BJ (cell line): Measurements from ENCODE around the gene ROR1. TPM values are rescaled to one million over a fixed set of nuclear protein-coding genes. Genes with fewer than 3 reads are reported as not detected.

Source experiments
- CTCF ChIA-PET: fragments of 350-600 bp; formaldehyde crosslinking; extraction: SDS; loops from one replicate; lab custom pipeline; 2021; ENCODE audit warnings: antibody characterized with exemption, inconsistent platforms; lab: Yijun Ruan, JAX
- POLR2A ChIA-PET: fragments of 300-600 bp; sonication (Branson Sonifier 250); formaldehyde crosslinking; extraction: SDS; loops from one replicate; lab custom pipeline; 2021; ENCODE audit warnings: antibody characterized with exemption; lab: Charles Lee
- DNase-seq: peaks from one replicate; pipeline ENCODE4 v3.0.0-alpha.2; 2011; ENCODE audit warnings: low read depth
- H3K27me3 ChIP-seq: 2 replicates; pipeline ENCODE4 v1.6.0; 2011; ENCODE audit warnings: low read length; ENCODE audit not compliant: control insufficient read depth, insufficient read depth
- H3K36me3 ChIP-seq: 2 replicates; pipeline ENCODE4 v1.5.1; 2011; ENCODE audit warnings: low read length; ENCODE audit not compliant: control insufficient read depth, insufficient read depth
- H3K4me3 ChIP-seq: 2 replicates; pipeline ENCODE4 v1.5.1; 2011; ENCODE audit warnings: low read depth, mild to moderate bottlenecking, control low read depth, low read length
- CTCF ChIP-seq: IDR thresholded peaks from 2 replicates; pipeline ENCODE4 v1.5.1; 2011; ENCODE audit warnings: low read depth, mild to moderate bottlenecking, control low read depth, inconsistent platforms, low read length, moderate library complexity; ENCODE audit not compliant: insufficient read depth
- polyA plus RNA-seq: library from polyadenylated mRNA; depleted of rRNA; stranded (reverse); fragments of >200 nt; gene quantifications from 2 replicates; pipeline ENCODE4 v1.2.3, GENCODE V29; 2011

Gene ROR1
- polyA plus RNA-seq, 1 experiment = 4.6 TPM

DNA sequence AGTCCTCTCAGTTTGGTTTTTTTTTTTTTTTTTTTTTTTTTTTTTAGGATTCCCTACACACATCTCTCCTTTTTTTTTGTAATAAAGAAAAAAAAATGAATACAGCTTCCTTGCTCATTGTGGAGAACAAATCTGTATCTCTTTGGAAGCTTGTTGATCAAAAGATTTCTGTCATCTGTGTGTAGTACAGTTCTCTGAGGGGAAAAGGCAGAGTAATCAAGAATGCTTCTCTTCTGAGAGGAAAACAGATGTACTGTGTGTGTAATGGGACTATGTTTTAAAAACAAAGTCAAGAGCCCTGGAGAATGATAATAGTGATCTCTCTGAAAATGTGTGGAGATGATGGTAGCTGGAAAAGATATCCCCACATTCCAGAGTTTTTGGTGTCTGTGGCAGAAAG is 16.5 kb upstream of the ROR1 start:
- TF ChIP-seq CTCF = no peak
- no peaks in the 10 kb centered on the region for H3K36me3 ChIP-seq
- CTCF ChIA-PET = interaction anchor here (0.6 to 1.3 kb wide), 3 partner anchors 66 to 218 kb away, joined by 3 to 5 read pairs (median 3); no protein-coding TSS in a partner anchor

DNA sequence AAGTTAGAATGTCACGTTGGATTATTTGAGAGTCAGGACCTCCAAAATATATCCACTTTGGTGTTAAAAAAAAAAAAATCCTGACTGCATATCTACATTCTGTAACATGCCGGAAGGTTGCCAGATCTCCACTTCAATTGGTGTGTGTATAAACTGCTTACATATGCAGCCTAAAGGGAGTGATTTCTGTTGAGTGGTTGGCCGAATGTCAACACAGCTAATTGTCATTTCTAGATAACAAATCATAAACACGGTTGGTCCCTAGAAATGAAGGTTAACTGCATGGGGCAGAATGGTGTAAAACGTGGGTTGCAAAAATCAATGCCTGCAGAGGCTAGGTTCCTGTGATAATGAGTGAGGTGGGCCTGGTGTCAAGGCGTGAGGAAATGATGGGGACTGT is 15.0 kb upstream of the ROR1 start:
- ChIA-PET POLR2A (no interaction called here), CTCF (interaction anchor here (0.6 to 1.3 kb wide), 2 partner anchors 67 to 1345 kb away, joined by 3 to 5 read pairs; no protein-coding TSS in a partner anchor)
- Histone ChIP-seq H3K36me3 (no peaks in the 10 kb centered on the region), H3K4me3 (no peak overlapping the region), H3K27me3 (peaks cover 4% of the 10 kb centered on the region; the same call in 1 of the 2 replicates)
- no peak for TF ChIP-seq CTCF
- DNase-seq = no peak

More for the DNA sequence above, 16.5 kb upstream of the ROR1 start:
- POLR2A ChIA-PET = no interaction called here
- no peak for DNase-seq
- no peak overlapping the region for H3K4me3 ChIP-seq
- peaks cover 4% of the 10 kb centered on the region; the same call in 1 of the 2 replicates for H3K27me3 ChIP-seq

DNA sequence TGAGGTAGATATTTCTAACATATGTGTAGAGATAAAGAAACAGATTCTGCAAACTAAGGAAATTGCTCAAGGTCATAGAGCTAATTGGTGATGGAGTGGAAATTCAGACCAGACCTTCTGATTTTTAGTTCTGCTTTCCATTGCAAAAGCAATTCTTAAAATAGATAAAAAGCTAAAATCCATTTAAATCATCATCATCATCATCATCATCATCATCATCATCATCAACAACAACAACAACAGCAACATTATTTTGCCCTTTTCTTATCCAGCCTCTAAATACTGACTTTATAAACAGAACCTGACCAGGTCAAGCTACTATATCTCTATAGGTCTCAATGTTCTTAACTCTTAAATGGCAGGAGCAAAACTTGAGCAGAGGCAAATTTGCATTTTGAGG is 14.0 kb upstream of the ROR1 start:
- POLR2A ChIA-PET = no interaction called here

DNA sequence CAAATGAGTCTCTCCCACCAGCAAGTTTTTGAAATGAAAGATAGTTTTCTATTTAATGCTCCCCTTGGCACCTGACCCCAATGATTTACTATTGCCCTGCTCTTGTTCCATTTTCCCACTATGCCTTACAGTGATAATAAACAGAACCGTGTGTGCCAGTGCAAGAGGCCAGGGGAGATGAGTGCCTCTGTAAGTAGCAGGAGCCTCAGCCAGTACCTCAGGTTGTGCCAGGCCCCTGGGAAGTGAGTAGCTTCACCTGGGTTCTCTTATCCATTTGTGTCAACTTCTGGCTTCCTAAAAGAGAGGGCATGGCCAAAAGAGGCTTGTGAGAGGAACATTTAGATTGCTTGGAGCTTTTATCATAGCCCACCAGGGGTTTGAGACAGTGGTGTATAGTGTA is 3.4 kb upstream of the ROR1 start:
- ChIA-PET CTCF (interaction anchor here (0.6 kb wide), 2 partner anchors 7 to 143 kb away, joined by 3 read pairs; no protein-coding TSS in a partner anchor), POLR2A (no interaction called here)

More for the DNA sequence above, 14.0 kb upstream of the ROR1 start:
- no peak overlapping the region for H3K4me3 ChIP-seq
- no peaks in the 10 kb centered on the region for H3K36me3 ChIP-seq
- CTCF ChIA-PET = interaction anchor here (0.6 to 1.2 kb wide), 3 partner anchors 12 to 409 kb away, joined by 3 to 4 read pairs (median 3); no protein-coding TSS in a partner anchor
- no peak for TF ChIP-seq CTCF
- 0 out of 2 replicates have a peak, but pooled peaks cover 3% of the 10 kb centered on the region for H3K27me3 ChIP-seq
- DNase-seq = no peak

GRCh38 chr1:63772201-63772600 is 1.6 kb upstream of the ROR1 start:
- no peak for TF ChIP-seq CTCF
- H3K27me3 ChIP-seq = peaks cover 11% of the 10 kb centered on the region
- no peak for DNase-seq
- H3K4me3 ChIP-seq = no peak overlapping the region
- ChIA-PET POLR2A (no interaction called here), CTCF (interaction anchor here (1.0 to 2.3 kb wide), 2 partner anchors 22 to 365 kb away, joined by 3 to 8 read pairs; no protein-coding TSS in a partner anchor)
- H3K36me3 ChIP-seq = no peaks in the 10 kb centered on the region

More for the DNA sequence above, 3.4 kb upstream of the ROR1 start:
- H3K4me3 ChIP-seq = no peak overlapping the region
- H3K36me3 ChIP-seq = no peaks in the 10 kb centered on the region
- peaks cover 11% of the 10 kb centered on the region for H3K27me3 ChIP-seq
- TF ChIP-seq CTCF = no peak
- no peak for DNase-seq
